RWPE2 (cell line): ENCODE results near the gene PLEKHG4B.

Experiments
- ATAC-seq: fragments of 200-7000 bp; cut with Tn5 transposase; 3 replicates; pipeline ENCODE4 v1.9.1; 2021; ENCODE audit warnings: low read depth
- DNase-seq: peaks from one replicate; pipeline ENCODE4 v3.0.0-alpha.2; 2020; ENCODE audit warnings: low spot score
- H3K27ac ChIP-seq: fragments of 450-650 bp; 2 replicates; pipeline ENCODE4 v1.5.1; 2017; ENCODE audit warnings: mild to moderate bottlenecking; ENCODE audit not compliant: poor library complexity, severe bottlenecking
- H3K27me3 ChIP-seq: fragments of 250-450 bp; sonication (Bioruptor Pico); 2 replicates; pipeline ENCODE4 v1.5.1; 2021; ENCODE audit warnings: mild to moderate bottlenecking, moderate library complexity; ENCODE audit not compliant: insufficient read depth, poor library complexity, severe bottlenecking
- H3K36me3 ChIP-seq: fragments of 250-450 bp; sonication (Bioruptor Pico); 2 replicates; pipeline ENCODE4 v1.5.1; 2020; ENCODE audit warnings: low read depth, mild to moderate bottlenecking, moderate library complexity
- H3K4me1 ChIP-seq: fragments of 250-450 bp; sonication (Bioruptor Pico); 2 replicates; pipeline ENCODE4 v1.5.1; 2021; ENCODE audit warnings: mild to moderate bottlenecking, moderate library complexity; ENCODE audit not compliant: insufficient read depth, poor library complexity, severe bottlenecking
- H3K4me3 ChIP-seq: fragments of 250-450 bp; sonication (Bioruptor Pico); 2 replicates; pipeline ENCODE4 v1.5.1; 2021; ENCODE audit warnings: mild to moderate bottlenecking, moderate library complexity; ENCODE audit not compliant: severe bottlenecking
- H3K9me3 ChIP-seq: fragments of 250-450 bp; sonication (Bioruptor Pico); 2 replicates; pipeline ENCODE4 v1.5.1; 2021; ENCODE audit warnings: mild to moderate bottlenecking, moderate library complexity; ENCODE audit not compliant: severe bottlenecking
- CTCF ChIP-seq: fragments of 450-650 bp; IDR thresholded peaks from one replicate; pipeline ENCODE4 v1.5.1; 2017; ENCODE audit warnings: mild to moderate bottlenecking, moderate library complexity; ENCODE audit not compliant: poor library complexity, severe bottlenecking

The PLEKHG4B gene

DNA sequence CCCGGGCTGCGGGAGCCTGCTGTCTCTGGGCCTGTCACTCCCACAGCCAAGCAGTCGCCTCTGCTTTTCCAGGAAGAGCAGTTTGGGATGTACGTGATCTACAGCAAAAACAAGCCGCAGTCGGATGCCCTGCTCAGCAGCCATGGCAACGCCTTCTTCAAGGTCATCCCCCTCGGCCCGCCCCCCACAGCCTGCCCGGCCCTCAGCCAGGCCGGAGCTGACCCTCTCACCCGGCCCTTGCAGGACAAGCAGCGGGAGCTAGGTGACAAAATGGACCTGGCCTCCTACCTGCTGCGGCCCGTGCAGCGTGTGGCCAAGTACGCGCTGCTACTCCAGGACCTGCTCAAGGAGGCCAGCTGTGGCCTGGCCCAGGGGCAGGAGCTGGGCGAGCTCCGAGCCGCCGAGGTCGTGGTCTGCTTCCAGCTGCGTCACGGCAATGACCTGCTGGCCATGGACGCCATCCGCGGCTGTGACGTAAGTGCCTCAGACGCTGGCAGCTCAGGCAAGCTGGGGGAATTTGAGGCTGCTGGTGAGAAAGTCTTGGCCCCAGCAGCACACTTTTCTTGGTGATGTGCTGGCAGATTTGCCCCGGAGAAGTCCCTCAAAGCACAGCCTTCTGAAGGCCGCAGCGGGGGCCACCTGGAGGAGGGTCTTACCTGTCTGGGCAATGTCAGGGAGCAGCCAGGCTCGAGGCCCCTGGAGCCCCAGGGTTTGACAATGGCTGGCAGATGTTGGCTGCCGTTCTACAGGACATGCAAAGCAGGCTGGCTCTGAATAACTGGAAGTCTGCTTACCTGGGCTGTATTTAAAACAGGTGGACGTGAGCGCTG, 79.2 kb downstream of the PLEKHG4B start:
- H3K9me3 ChIP-seq: no peaks in the 10 kb centered on the region
- ATAC-seq (no peak), DNase-seq (peak; percentile 66)
- H3K4me1 ChIP-seq: peaks cover 2% of the 10 kb centered on the region
- peaks cover 6% of the 10 kb centered on the region for H3K27me3 ChIP-seq
- no peak overlapping the region for H3K4me3 ChIP-seq
- no peak for TF ChIP-seq CTCF
- H3K27ac ChIP-seq: no peak overlapping the region
- no peaks in the 10 kb centered on the region for H3K36me3 ChIP-seq

- Histone ChIP-seq H3K4me3 (no peak overlapping the region), H3K27ac (no peak overlapping the region), H3K36me3 (no peaks in the 10 kb centered on the region), H3K4me1 (peaks cover 2% of the 10 kb centered on the region), H3K9me3 (no peaks in the 10 kb centered on the region), H3K27me3 (peaks cover 6% of the 10 kb centered on the region)
- no peak for TF ChIP-seq CTCF
- ATAC-seq (no peak), DNase-seq (no peak)
Measured at GRCh38 chr5:171801-172331, 79.9 kb downstream of the PLEKHG4B start.

- Histone ChIP-seq H3K4me1 (peaks cover 2% of the 10 kb centered on the region), H3K4me3 (no peak overlapping the region), H3K36me3 (no peaks in the 10 kb centered on the region), H3K27me3 (peaks cover 9% of the 10 kb centered on the region), H3K9me3 (no peaks in the 10 kb centered on the region), H3K27ac (no peak overlapping the region)
- DNase-seq: peak; percentile 42
- no peak for ATAC-seq
- TF ChIP-seq CTCF: no peak
Measured at GRCh38 chr5:172421-172820, 80.5 kb downstream of the PLEKHG4B start.

GRCh38 chr5:172841-173251, 80.9 kb downstream of the PLEKHG4B start:
- TF ChIP-seq CTCF: no peak
- peak; percentile 61 for DNase-seq
- no peak overlapping the region for H3K27ac ChIP-seq
- no peak overlapping the region for H3K4me3 ChIP-seq
- H3K27me3 ChIP-seq: peaks cover 10% of the 10 kb centered on the region
- no peak for ATAC-seq
- H3K36me3 ChIP-seq: no peaks in the 10 kb centered on the region
- H3K9me3 ChIP-seq: no peaks in the 10 kb centered on the region
- peaks cover 2% of the 10 kb centered on the region for H3K4me1 ChIP-seq
